IPS DF 19.7 (cell line): ENCODE measurements around the gene MGMT.

Source experiments
- DNase-seq: peaks from one replicate; pipeline ENCODE4 v3.0.0-alpha.2; 2013; ENCODE audit warnings: low read depth, low spot score

Gene MGMT

GRCh38 chr10:129792864-129793263 lies 325.8 kb downstream of the MGMT start:
- DNase-seq, result no peak

GRCh38 chr10:129793479-129793878 lies 326.4 kb downstream of the MGMT start:
- no peak for DNase-seq

DNA sequence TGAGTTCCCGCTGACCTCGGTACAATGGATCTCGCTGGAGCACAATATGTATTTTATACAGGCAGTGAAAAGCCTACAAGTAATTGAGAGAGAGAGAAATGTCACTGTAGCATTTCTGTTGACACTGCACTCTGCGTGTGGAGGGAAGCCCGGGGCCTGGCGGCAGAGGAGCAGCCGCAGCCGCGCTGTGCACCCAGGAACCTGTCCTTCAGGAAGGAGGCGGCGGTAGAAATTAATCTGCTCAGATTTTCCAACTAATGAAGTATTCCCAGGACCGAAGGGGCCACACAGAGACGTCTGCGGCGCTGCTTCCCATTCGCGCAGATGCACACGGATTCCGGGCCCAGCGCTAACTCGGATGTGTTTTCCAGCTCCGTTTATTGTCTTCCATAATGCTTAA lies 327.0 kb downstream of the MGMT start:
- DNase-seq, result no peak

DNA sequence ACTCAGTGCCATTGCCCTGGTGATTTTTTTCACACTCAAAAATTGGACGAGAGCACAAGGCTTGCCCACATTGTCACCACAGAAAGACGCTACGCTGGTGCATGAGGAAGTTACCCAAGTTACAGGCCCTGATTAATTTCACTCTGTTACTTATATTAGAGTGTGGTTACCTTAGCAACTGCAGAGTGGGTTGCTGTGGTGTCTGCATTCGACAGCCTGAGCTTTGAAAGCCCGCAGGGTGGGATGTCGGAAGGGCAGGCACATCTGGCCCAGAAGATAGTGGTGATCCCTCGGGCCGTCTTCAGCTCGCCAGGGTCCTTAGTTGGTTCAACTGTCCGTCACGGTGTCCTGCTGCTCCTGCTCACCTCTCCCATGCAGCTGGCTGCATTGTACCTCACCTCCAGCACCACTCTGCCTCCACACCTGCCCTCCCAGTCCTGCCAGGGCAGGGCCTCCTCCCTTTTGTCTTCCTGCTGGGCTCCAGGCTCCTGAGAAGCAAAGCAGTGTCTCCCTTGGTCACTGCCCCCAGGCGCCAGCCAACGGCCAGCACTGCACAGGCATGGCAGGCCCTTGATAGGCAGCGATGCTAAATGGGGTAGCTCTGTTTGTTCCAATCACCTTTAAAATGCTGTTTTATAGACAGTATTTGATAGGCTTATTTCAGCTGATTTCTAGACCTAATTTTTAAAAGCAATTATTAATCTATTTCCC lies 329.8 kb downstream of the MGMT start:
- DNase-seq, result no peak

DNA sequence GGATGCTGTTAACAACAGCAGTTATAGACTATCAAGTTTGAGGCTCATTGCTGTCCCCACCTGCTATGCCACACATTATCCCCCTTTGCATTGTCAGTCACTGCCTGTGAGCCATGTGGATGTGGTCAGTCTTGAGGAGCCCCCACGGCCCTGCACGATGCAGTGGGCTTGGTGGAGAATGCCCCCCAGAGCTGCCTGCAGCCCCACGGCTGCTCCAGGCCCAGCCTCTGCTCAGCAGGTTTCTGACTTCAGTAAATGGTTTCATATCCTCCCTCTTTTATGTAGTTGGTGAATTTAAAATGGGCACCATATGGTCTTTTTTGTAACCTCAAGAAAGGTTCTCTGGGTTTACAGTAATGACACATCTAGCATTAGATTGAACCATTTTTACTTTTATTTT lies 332.9 kb downstream of the MGMT start:
- DNase-seq, result no peak

GRCh38 chr10:129800796-129801340 lies 333.8 kb downstream of the MGMT start:
- no peak for DNase-seq

DNA sequence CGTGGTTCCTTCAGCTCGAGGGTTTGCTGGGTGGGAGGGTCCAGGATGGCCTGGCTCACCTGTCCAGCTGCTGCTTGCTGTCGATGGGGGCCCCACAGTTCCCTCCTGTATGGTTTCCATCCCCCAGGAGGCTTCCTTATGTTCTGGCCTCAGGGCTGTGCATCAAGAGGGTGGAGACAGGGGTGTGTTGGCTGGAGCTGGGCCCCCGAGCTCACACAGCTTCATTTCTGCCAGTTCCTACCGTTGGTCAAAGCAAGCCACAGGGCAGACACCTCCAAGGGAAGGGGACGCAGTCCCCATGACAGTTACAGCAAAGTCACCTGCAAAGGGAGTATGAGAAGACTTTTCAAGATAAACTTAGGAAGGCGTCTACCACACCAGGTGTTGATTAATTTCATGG lies 340.2 kb downstream of the MGMT start:
- no peak for DNase-seq

DNA sequence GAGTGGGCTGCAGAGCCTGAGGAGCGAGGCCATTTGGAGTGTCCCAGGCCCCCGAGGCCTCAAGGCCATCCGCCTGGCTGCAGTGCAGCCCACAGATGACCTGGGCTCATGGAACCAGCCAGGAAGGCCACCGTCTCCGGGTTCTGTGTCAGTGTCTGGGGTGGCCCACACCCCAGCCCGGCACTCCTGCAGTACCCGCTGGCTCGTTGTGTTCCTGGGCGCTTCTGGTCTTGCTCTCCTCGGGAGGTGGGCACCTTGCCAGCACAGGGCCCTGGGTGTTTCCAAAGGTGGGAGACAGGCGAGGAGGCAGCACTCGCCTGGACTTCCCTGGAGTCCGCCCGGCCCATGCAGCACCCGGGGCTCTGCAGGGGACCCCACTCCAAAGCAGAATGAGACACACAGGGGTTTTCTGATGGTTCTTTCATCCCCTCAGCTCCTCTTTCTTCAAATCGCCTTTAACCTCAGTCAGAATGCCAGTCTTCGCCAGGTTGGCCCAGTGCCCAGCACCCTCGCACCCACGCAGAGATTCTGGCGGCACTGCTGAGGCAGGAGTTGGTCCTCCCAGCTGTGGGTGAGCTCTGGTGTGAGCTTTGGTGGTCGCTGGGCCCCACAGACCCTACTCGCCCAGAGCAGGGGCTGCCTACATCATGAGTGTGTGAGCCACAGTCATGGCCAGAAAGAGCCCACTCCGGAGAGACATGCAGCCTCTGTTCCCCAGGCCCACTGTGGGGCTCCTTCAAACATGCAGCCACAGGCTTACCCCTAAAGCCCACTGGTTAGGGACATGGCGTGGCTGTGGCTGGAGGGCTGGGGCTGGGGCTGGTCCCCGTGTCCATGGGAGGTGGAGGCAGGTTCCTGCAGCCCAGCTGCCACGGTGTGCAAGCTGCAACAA lies 341.3 kb downstream of the MGMT start:
- no peak for DNase-seq

GRCh38 chr10:129809431-129809830 lies 342.4 kb downstream of the MGMT start:
- no peak for DNase-seq

DNA sequence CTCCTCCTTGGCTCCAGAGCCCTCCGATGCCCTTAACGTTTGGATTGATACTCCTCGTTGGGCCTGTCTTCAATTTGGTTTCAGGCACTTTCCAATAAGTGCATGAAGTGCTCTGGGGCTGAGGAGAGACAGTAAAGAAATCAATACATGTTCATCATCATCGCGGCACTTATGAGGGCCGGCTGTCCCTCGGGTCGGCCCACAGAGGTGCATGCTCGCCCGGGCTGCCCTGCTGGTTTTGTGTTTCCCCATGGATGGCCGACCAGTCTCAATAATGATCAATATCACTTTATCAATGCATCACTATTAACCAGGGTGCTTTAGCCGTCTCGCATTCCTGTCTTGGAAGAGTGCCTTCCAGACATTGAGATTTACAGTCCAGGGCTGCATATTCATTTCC lies 342.8 kb downstream of the MGMT start:
- no peak for DNase-seq

DNA sequence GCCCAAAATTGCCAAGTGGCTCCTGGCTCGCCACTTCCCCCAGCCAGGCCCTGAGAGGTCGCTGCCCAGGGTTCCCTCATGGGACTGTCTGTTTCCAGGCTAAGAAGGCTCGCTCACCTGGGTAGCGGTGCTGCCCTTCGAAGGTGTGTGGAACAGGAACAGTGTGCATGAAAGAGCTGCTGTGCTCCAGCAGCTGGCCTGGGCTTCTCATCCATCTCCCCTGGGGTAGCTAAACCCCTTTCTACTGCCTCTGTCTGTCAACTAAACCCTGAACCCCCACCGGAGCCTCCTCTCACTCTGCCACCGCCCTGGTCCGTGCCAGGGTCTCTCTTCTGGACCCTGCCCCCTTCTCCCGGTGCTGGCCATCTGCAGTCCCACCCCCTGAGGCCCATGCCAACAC lies 344.2 kb downstream of the MGMT start:
- no peak for DNase-seq

DNA sequence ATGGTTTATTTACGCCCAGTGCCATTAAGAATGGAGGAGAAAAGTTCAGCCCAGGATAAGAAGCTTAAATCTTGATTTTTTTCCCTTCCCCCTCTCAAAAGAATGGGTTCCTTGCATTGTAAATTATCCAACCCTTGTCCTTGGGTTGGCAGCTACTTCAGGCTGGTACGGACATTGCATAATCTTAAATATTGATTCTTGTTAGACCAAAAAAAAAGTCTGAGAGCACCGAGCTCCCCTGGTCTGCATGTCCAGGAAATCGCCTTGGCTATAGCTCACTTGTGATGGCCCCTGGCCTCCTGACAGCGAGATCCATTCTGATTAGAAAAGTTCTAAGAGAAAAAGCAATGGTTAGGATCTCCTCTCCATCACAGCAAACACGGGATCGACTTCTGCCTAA lies 345.4 kb downstream of the MGMT start:
- DNase-seq, result no peak

DNA sequence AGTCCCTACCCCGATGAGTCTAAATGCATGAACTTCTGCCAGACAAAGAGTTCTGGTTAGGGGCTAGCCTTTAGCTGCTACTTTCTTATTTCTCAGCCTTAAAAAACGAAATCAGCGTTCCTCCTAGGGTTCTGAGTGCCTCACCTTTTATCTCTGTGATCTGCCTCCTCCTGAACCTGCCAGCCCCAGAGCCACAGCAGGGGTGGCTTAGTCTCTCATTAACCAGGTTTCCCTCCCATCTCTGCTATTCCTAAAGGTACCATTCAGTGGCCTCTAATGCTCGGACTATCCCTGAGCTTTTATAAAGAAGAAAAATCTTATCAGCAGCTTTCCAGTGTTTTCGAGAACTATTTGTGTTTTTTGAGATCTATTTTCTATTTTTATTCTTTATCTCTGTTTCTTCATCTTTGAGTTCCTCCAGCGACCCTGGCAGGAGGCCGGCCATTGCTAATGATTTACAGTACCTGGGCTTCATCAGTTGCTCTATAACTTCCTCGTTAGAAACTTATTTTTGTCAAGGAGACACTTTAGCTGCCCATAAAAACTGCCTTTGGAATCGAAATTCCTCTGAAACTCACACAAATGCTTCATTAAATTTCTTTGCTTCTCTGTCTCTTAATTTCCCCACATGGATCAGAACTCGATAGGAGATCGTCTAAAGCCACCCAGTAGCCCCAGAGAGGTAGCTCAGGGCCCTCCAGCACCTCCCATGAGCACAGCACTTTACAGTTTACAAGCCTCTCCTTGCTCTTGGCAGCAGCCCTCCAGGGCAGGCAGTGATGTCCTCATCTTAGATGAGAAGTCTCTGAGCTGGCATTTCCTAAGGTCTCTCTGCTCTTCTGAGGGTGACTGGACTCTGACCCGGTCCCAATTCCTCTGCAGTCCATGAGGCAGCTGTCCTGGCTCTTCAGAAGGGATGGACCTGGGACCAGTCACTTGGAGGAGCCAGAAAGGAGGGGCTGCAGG lies 347.9 kb downstream of the MGMT start:
- DNase-seq, result no peak

GRCh38 chr10:129815898-129816655 lies 349.0 kb downstream of the MGMT start:
- no peak for DNase-seq

DNA sequence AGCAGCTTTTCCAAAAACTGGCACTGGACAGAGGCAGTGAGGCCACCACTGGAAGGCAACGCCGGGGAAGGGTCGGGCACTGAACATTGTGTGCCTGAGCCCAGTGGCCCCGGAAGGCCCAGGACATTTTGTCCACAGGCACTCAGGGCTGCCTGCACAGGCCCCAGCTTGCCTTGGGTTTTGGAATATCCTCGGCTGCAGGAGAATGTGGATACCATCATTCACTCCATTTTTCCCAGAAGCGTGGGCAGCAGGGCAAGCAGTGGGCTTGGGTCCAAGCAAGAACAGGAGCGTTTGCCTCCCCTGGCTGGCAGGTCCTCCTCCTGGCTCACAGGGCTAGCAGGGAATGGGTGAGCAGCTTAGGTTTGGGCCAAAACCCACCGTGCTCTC lies 349.6 kb downstream of the MGMT start:
- DNase-seq, result no peak
